HS-5 (cell line): ENCODE measurements around the gene CABCOCO1.
"Not testable (repeated sequence)": the region's sequence is repeated elsewhere in the genome, so short reads cannot be mapped to it uniquely, and the experiment has no call there.

Experiments
- DNase-seq: peaks from one replicate; pipeline ENCODE4 v3.0.0-alpha.2; 2012; ENCODE audit warnings: low read depth

The CABCOCO1 gene

DNA sequence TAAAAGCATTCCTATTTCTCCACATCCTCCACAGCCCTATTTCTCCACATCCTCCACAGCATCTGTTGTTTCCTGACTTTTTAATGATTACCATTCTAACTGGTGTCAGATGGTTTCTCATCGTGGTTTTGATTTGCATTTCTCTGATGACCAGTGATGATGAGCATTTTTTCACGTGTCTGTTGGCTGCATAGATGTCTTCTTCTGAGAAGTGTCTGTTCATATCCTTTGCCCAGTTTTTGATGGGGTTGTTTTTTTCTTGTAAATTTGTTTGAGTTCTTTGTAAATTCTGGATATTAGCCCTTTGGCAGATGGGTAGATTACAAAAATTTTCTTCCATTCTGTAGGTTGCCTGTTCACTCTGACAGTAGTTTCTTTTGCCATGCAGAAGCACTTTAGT, 49.4 kb downstream of the CABCOCO1 start:
- not testable (repeated sequence) for DNase-seq

GRCh38 chr10:61719475-61719874, 56.7 kb downstream of the CABCOCO1 start:
- not testable (repeated sequence) for DNase-seq

DNA sequence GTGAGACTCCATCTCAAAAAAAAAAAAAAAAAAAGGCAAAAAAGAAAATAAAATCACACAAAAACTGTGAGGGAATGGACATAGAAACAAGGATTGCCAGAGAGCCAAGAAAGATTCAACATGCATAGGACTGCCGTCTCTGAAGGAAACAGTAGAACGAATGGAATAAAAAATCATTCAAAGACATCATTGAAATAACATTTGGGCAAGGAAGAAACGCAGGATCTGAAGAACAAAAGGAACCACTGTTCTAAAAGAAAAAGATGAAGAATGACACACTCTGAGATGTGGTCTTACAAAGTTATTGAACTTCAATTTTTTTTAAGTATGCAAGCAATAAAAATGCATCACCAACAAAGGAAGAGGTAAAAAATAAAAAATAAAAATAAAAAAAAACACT, 57.2 kb downstream of the CABCOCO1 start:
- no peak for DNase-seq

- no peak for DNase-seq
Measured at GRCh38 chr10:61721431-61721830, 58.7 kb downstream of the CABCOCO1 start.

DNA sequence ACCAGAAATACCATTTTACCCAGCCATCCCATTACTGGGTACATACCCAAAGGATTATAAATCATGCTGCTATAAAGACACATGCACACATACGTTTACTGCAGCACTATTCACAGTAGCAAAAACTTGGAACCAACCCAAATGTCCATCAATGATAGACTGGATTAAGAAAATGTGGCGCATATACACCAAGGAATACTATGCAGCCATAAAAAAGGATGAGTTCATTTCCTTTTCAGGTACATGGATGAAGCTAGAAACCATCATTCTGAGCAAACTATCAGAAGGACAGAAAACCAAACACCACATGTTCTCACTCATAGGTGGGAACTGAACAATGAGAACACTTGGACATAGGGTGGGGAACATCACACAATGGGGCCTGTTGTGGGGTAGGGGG, 62.5 kb downstream of the CABCOCO1 start:
- DNase-seq = not testable (repeated sequence)

- no peak for DNase-seq
Measured at GRCh38 chr10:61729596-61729995, 66.9 kb downstream of the CABCOCO1 start.

DNA sequence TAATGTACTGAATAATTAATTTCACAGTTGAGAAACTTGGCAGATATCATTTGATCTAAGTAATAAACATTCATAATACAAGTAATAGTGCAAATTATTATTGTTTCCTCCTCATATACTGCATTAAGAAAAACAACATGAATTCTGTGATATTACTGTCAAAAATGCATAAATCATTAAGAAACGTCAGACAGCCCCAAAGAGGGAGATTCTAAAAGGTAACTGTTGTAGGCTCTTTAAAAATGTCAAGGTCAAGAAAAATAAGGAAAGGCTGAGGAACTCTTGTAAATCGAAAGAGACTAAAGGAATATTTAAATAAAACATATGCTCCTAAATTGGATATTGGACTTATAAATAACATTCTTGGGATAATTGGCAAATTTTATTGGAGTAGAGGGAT, 67.9 kb downstream of the CABCOCO1 start:
- no peak for DNase-seq

GRCh38 chr10:61731638-61732037, 68.9 kb downstream of the CABCOCO1 start:
- no peak for DNase-seq

- DNase-seq = no peak
Measured at GRCh38 chr10:61732629-61733278, 70.0 kb downstream of the CABCOCO1 start.

- DNase-seq = no peak
Measured at GRCh38 chr10:61733358-61733940, 70.7 kb downstream of the CABCOCO1 start.

GRCh38 chr10:61735882-61736281, 73.2 kb downstream of the CABCOCO1 start:
- no peak for DNase-seq

GRCh38 chr10:61737455-61737854, 74.7 kb downstream of the CABCOCO1 start:
- not testable (repeated sequence) for DNase-seq

- no peak for DNase-seq
Measured at GRCh38 chr10:61742812-61743211, 80.1 kb downstream of the CABCOCO1 start.

- no peak for DNase-seq
Measured at GRCh38 chr10:61744469-61744868, 81.7 kb downstream of the CABCOCO1 start.

DNA sequence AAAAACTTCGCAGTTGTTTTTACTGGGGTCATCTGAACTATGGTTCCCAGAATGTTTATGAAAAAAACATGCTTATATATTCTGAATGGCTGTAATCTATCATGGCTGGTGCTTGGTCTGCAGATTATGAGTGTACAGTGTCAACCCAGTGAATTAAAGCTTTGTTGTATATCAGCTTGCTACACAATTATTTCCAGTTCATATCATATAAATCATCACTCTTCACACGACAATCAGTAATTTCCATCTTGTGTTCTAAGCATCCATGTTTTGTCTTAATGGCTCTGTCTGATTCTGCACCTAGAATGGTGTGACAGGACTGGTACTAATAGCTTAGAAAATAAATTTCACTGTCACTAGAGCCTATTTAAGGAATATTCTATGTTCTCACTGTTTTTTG, 83.6 kb downstream of the CABCOCO1 start:
- no peak for DNase-seq

- no peak for DNase-seq
Measured at GRCh38 chr10:61747307-61747706, 84.6 kb downstream of the CABCOCO1 start.

DNA sequence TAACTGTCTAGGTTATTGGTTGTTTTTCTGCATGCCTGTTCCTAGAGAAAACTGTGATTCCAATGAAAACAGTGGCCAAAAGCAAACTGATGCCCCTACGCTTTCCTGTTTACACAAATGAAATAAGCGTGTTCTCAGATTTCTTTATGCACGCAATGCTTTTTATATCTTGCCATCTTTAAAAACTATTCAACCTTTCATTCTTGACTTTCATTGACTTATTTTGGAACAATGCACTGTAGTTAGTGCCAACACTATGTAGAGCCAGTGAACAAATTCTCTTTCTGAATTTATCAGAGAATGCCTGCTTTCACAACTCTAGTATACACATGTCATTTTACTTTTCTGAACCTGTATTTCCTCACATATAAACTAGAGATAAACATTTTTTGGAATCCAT, 86.6 kb downstream of the CABCOCO1 start:
- DNase-seq = no peak

DNA sequence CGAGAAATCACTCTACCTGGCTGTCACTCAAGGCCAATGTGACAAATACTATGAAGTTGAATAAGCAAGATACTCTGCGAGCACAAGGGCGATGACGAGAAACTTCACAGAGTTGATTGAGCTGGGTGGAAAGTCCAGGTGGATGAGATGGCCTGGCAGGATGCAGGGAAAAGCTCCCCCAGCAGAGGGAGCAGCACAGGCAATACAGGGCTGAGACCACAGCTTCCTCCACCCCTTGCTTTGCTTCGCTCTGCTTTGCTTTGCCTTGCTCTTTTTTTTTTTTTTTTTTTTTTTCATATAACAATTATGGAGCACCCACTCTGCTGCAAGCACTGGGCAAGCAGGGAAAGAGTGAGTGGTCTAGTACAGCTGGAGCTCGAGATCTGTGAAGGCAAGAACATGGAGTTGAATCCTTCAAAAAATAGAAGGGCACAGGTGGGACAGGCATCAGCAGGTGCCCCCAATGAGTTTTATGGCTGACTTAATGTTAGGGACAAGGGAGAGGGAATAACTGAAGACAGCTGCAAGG, 88.3 kb downstream of the CABCOCO1 start:
- DNase-seq = no peak

- no peak for DNase-seq
Measured at GRCh38 chr10:61751599-61751998, 88.9 kb downstream of the CABCOCO1 start.

DNA sequence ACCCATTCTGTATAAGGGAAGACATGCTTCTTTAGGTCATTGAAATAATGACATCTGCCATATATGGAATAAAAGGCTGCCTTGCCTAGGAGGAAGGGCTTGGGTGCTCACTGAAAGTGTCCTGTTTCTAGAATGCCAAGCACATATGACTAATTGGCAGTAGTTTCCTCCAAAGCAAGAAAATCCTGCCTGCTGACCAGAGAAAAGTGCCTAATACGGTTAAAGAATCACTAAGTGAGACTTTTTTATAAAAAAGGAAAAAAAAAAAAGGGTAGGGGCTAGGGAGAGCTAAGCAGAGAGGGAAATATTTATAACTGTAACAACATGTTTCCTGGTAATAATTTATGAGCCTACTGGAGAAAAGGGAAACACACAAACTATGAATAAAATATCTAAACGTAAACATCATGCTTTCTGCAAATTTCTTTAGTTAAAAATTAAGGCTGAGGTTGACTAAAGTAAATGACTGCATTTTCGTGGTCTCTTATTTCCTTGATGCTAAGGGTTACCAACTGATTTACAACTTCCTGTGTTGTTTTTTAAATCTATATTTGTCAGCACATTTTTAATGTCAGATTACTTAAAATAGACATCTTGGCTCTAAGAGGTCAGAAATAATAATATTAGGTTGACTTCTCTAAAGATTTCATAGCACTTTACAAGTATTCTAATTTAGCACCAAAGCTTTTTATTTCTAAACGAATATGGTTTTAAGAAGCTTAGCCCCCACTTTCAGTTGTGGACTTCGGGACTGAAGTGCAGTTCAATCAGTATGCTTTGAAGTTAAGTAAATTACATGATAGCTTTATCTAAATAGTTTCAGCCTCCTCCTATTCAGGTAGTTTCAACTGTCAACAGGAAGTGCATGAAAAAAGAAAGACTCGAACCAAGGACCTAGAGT, 89.6 kb downstream of the CABCOCO1 start:
- DNase-seq = no peak

- DNase-seq = no peak
Measured at GRCh38 chr10:61753453-61753852, 90.7 kb downstream of the CABCOCO1 start.

DNA sequence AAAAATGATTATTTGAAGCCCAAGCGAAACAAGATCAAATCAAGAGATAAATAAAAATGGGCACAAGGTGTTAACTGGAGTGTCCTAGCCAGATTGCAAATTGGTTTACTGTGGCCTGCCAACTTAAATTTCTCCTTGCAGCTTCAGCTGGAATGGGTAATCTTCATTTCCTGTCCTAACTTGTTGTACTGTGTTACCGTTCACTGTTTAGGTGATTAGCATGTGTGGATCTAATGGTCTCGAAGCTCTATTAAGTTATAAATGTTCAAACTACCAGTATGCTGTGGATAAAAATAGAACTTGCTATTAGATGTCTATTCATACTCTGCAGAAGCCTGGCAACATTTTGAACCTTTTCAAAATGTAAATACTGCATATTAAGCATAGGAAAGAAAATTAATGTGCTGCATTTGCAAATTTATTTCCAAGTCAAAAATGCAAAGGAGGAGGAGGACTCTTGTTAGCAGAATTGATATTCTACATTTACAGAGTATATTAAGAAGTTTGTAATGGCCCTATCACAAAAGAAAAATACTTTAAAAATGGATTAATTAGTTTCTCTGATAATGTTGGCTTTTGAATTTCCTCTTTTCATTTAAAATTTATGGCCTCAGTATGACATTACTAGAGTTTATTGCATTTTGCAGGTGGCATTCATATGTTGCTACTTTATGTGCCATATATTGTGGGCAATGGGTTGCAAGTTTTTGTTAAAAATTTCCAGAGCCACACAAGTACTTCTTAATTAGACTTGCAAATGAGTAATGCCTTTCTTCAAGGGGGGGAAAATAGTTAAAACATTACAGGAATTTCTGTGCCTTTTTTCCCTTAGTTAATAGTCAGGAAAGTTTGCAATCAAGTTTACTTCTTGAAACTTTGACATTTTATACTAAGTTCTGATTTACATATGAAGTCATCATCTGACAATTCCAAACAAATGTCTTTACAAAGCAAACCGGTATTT, 92.1 kb downstream of the CABCOCO1 start:
- DNase-seq = no peak
